Keratinocyte (primary cell): ENCODE data around the gene ROS1. TPM values are rescaled to one million over a fixed set of nuclear protein-coding genes. Genes with fewer than 3 reads are reported as not detected.

Experiments
- DNase-seq: peaks from one replicate; pipeline ENCODE4 v3.0.0-alpha.2; 2011; ENCODE audit warnings: low read depth, missing footprints, low spot score
- FAIRE-seq: peaks from 2 replicates; lab custom pipeline; 2011; peaks lifted over from hg19 to GRCh38; lab: Jason Lieb, UNC
- H2AFZ ChIP-seq: 2 replicates; pipeline ENCODE4 v1.6.0; 2012; ENCODE audit warnings: low read length, control low read depth, inconsistent platforms; ENCODE audit not compliant: control insufficient read depth
- H3K27ac ChIP-seq: 2 replicates; pipeline ENCODE4 v1.5.1; 2011; ENCODE audit warnings: low read length; ENCODE audit not compliant: control insufficient read depth, insufficient read depth
- H3K27me3 ChIP-seq: 3 replicates; pipeline ENCODE4 v1.6.0; 2011; ENCODE audit warnings: low read length; ENCODE audit not compliant: control insufficient read depth, insufficient read depth; ENCODE audit errors: extremely low read depth
- H3K36me3 ChIP-seq, 2 experiments: 2 replicates in 1 of 2; 3 replicates in 1 of 2; pipeline ENCODE4 v1.5.1; 2011; ENCODE audit warnings: low read length in 2 of 2, mild to moderate bottlenecking in 1 of 2; ENCODE audit not compliant: control insufficient read depth in 2 of 2, insufficient read depth in 2 of 2; ENCODE audit errors: extremely low read depth in 1 of 2
- H3K4me1 ChIP-seq: 3 replicates; pipeline ENCODE4 v1.5.1; 2011; ENCODE audit warnings: low read length; ENCODE audit not compliant: control insufficient read depth, insufficient read depth; ENCODE audit errors: extremely low read depth
- H3K4me2 ChIP-seq: 3 replicates; pipeline ENCODE4 v1.6.0; 2011; ENCODE audit warnings: low read depth, low read length; ENCODE audit not compliant: control insufficient read depth, insufficient read depth; ENCODE audit errors: extremely low read depth
- H3K4me3 ChIP-seq, 3 experiments: fragments of 200-600 bp in 1 of 3; sonication (generic) in 1 of 3; 2 replicates in 2 of 3; 3 replicates in 1 of 3; pipeline ENCODE4 v1.5.1; 2011 to 2016; ENCODE audit warnings: low read length in 3 of 3, mild to moderate bottlenecking in 3 of 3, control low read depth in 2 of 3, inconsistent platforms in 1 of 3, low read depth in 1 of 3, mixed read lengths in 1 of 3, mixed run types in 1 of 3, moderate library complexity in 1 of 3; ENCODE audit not compliant: control insufficient read depth in 2 of 3, insufficient read depth in 2 of 3; ENCODE audit errors: extremely low read depth in 1 of 3
- H3K79me2 ChIP-seq: 2 replicates; pipeline ENCODE4 v1.6.0; 2012; ENCODE audit warnings: low read length; ENCODE audit not compliant: control insufficient read depth, insufficient read depth
- H3K9ac ChIP-seq: 3 replicates; pipeline ENCODE4 v1.6.0; 2011; ENCODE audit warnings: low read length; ENCODE audit not compliant: control insufficient read depth, insufficient read depth; ENCODE audit errors: extremely low read depth
- H3K9me1 ChIP-seq: 3 replicates; pipeline ENCODE4 v1.6.0; 2011; ENCODE audit warnings: low read length; ENCODE audit not compliant: control insufficient read depth, insufficient read depth; ENCODE audit errors: extremely low read depth
- H3K9me3 ChIP-seq: 2 replicates; pipeline ENCODE4 v1.5.1; 2012; ENCODE audit warnings: low read depth, low read length; ENCODE audit not compliant: control insufficient read depth
- H4K20me1 ChIP-seq: 3 replicates; pipeline ENCODE4 v1.6.0; 2011; ENCODE audit warnings: low read length; ENCODE audit not compliant: control insufficient read depth, insufficient read depth; ENCODE audit errors: extremely low read depth
- EZH2 ChIP-seq: IDR thresholded peaks from one replicate; pipeline ENCODE4 v1.6.1; 2012; ENCODE audit warnings: inconsistent platforms, mild to moderate bottlenecking, low read length, moderate library complexity
- dilution Hi-C: fragments of 300-500 bp; cut with MboI; formaldehyde crosslinking; loops from one replicate; pipeline ENCODE4 v1.7.0; 2020; ENCODE audit warnings: low sequenced_read_pairs; ENCODE audit not compliant: extremely low pct_ligation_motif_present
- polyA plus RNA-seq, 5 experiments: library from polyadenylated mRNA; depleted of rRNA in 3 of 5; stranded (reverse) in 3 of 5; stranded (forward) in 1 of 5; unstranded in 1 of 5; fragments of >200 nt; gene quantifications; 1 replicate in 1 of 5; 2 replicates in 3 of 5; 3 replicates in 1 of 5; pipeline versions ENCODE4 v1.2.1 to v1.2.3, GENCODE V29; 2011 to 2012; ENCODE audit warnings: missing spikeins in 2 of 5, low read depth in 1 of 5, low replicate concordance in 1 of 5
- TF ChIP-seq, protein P1 (sequence below), 3 experiments: IDR thresholded peaks in 1 of 3; conservative IDR thresholded peaks in 1 of 3; optimal IDR thresholded peaks in 1 of 3; 2 replicates in 2 of 3; 3 replicates in 1 of 3; pipeline versions ENCODE3 to v1.5.1; 2011; ENCODE audit warnings: low read length in 3 of 3, mild to moderate bottlenecking in 3 of 3, moderate library complexity in 2 of 3, control low read depth in 1 of 3, inconsistent platforms in 1 of 3; ENCODE audit not compliant: insufficient read depth in 2 of 3; ENCODE audit errors: extremely low read depth in 1 of 3

ROS1 gene
- polyA plus RNA-seq, 1 donor (not counting 4 experiments of a cell fraction or from before 2014, with no cell fraction given), result 0.16 TPM

DNA sequence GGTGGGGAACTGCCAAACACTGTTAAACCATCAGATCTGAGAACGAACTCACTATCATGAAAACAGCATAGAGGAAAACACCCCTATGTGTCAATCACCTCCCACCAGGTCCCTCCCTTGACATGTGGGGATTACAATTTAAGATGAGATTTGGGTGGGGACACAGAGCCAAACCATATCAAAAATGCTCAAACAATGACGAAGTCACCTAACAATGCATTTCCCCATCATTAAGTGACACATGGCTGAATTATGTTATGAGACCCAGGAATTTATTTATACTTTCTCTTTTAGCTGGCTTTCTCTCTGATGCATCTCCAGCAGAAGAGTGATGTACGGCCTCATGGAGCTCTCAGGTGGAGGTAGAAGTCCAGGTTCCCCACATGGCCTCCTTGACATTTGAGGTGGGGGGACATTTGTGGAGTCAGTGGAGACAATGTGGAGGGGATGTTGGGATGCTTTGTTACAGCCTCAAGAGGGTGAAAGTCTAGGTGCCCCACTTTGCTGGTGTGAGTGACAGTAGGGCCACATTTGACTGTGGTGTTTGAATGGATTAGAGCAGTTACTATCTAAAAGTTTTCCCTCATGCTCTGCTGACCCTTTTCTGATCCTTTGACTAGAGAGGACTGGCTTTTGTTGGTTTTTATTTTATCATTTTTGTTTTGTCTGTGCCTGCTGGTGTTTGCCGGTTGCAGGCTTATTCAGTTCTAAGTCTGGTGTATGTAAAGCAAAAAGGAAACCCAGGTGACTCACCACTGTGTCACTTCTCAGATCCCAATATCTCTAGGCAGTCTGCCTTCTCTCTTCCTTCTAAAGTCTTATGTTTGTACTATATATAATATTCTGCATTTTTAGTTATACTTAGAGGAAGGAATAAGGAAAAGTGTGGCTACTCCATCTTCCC lies 38.3 kb upstream of the ROS1 start:
- FAIRE-seq, result peak; percentile 74
- Histone ChIP-seq H4K20me1 (no peaks in the 10 kb centered on the region), H3K79me2 (no peaks in the 10 kb centered on the region), H3K9ac (peak overlapping the region; percentile 26), H3K27ac (peak overlapping the region; percentile 50), H3K36me3 (no peaks in the 10 kb centered on the region), H3K9me3 (no peaks in the 10 kb centered on the region), H3K4me3 (peak overlapping the region in 1 of 3 experiments; percentile 46), H3K27me3 (no peaks in the 10 kb centered on the region), H2AFZ (peak overlapping the region; percentile 79), H3K4me1 (peaks cover 17% of the 10 kb centered on the region), H3K4me2 (peak overlapping the region; percentile 82), H3K9me1 (no peaks in the 10 kb centered on the region)
- DNase-seq, result no peak
- dilution Hi-C loops, result no loop called here
- TF ChIP-seq EZH2, result no peak
- TF ChIP-seq, protein P1, sequence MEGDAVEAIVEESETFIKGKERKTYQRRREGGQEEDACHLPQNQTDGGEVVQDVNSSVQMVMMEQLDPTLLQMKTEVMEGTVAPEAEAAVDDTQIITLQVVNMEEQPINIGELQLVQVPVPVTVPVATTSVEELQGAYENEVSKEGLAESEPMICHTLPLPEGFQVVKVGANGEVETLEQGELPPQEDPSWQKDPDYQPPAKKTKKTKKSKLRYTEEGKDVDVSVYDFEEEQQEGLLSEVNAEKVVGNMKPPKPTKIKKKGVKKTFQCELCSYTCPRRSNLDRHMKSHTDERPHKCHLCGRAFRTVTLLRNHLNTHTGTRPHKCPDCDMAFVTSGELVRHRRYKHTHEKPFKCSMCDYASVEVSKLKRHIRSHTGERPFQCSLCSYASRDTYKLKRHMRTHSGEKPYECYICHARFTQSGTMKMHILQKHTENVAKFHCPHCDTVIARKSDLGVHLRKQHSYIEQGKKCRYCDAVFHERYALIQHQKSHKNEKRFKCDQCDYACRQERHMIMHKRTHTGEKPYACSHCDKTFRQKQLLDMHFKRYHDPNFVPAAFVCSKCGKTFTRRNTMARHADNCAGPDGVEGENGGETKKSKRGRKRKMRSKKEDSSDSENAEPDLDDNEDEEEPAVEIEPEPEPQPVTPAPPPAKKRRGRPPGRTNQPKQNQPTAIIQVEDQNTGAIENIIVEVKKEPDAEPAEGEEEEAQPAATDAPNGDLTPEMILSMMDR (optimal IDR thresholded peaks at IDR 0.05 in 1 of 3, IDR thresholded peaks at IDR 0.05 in 1 of 3, conservative IDR thresholded peaks at IDR 0.05 in 1 of 3; ENCODE audit: extremely low read depth in 1 of 3, insufficient read depth in 2 of 3, low read length in 3 of 3), result no peak

DNA sequence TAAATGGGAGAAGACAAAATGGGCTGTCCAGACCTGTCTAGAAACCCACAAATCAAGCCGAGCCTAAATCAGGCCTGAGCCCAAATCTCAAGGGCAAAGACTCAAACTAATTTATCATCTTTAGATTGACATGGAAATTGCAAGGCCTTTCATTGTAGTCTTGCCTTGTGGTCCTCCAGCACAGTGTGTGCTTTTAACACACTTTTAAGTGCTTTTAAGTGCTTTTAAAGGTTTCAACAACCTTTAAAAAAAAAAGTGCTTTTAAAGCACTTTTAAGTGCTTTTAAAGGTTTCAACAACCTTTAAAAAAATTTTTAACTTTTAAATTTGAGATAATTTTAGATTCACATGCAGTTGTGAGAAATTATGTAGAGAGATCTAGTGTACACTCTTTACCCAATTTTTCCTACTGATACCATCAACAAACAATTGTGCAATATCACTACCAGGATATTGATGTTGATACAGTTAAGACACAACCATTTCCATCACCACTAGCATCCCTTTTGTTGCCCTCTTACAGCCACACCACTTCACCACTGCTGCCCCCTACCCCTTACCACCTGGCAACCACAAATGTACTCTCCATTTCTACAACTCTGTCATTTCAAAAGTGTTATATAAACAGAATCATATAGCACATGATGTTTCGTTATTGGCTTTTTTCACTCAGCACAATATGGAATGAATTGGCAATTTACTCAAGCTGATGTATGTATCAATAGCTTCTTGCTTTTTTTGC lies 33.6 kb upstream of the ROS1 start:
- H3K9me1 ChIP-seq, result no peaks in the 10 kb centered on the region
- DNase-seq (no peak), FAIRE-seq (no peak)
- no peak overlapping the region for H3K4me3 ChIP-seq
- no peaks in the 10 kb centered on the region for H4K20me1 ChIP-seq
- dilution Hi-C loops, result no loop called here
- no peak for TF ChIP-seq EZH2
- TF ChIP-seq, protein P1 (optimal IDR thresholded peaks at IDR 0.05 in 1 of 3, IDR thresholded peaks at IDR 0.05 in 1 of 3, conservative IDR thresholded peaks at IDR 0.05 in 1 of 3; ENCODE audit: extremely low read depth in 1 of 3, insufficient read depth in 2 of 3, low read length in 3 of 3), result no peak
- H3K27ac ChIP-seq, result no peak overlapping the region
- H3K9me3 ChIP-seq, result no peaks in the 10 kb centered on the region
- H3K4me1 ChIP-seq, result peaks cover 8% of the 10 kb centered on the region
- no peaks in the 10 kb centered on the region for H3K36me3 ChIP-seq
- no peak overlapping the region for H3K9ac ChIP-seq
- H2AFZ ChIP-seq, result peak overlapping the region; percentile 41
- no peaks in the 10 kb centered on the region for H3K27me3 ChIP-seq
- no peak overlapping the region for H3K4me2 ChIP-seq
- no peaks in the 10 kb centered on the region for H3K79me2 ChIP-seq
